ENCODE data around the gene PSG7. TPM values are rescaled to one million over a fixed set of nuclear protein-coding genes. Genes with fewer than 3 reads are reported as not detected.
"Not testable (repeated sequence)": the region's sequence is repeated elsewhere in the genome, so short reads cannot be mapped to it uniquely, and the experiment has no call there.

PSG7 gene
- total RNA-seq (2022): not detected in 2 replicates
- Bru-seq, nascent RNA: not detected
- not detected for BruChase-seq, experiment 1, labeled RNA remaining after a 6-hour chase
- not detected for BruChase-seq, experiment 2, labeled RNA remaining after a 2-hour chase
- long read RNA-seq: 0 reads

- intact Hi-C loops (cut with micrococcal nuclease); POLR2A ChIA-PET; DNase-seq (ENCODE audit: unreplicated experiment); H3K4me3 Mint-ChIP-seq (ENCODE audit: unreplicated experiment); H3K27me3 Mint-ChIP-seq (ENCODE audit: insufficient read depth, unreplicated experiment); BruUV-seq (replicated peaks); H3K27ac Mint-ChIP-seq (ENCODE audit: low read depth, unreplicated experiment); H3K9me3 Mint-ChIP-seq (ENCODE audit: unreplicated experiment); H3K36me3 Mint-ChIP-seq (ENCODE audit: insufficient read depth, unreplicated experiment): not testable (repeated sequence)
- H3K4me1 Mint-ChIP-seq (ENCODE audit: insufficient read depth, unreplicated experiment): peaks cover 19% of the 10 kb centered on the region
- CTCF ChIA-PET: interaction anchor here (0.6 kb wide), 1 partner anchor 291 kb away, joined by 3 read pairs; no protein-coding TSS in a partner anchor
These were observed at the start of gene PSG7 for GRCh38 chr19:42937107-42937506. Gene PSG7, minus strand, starts transcription at chr19:42937207. Its CDS starts 131 bp downstream, at chr19:42937076.

- Mint-ChIP-seq H3K4me3 (ENCODE audit: unreplicated experiment) (no peak overlapping the region), H3K4me1 (ENCODE audit: insufficient read depth, unreplicated experiment) (peaks cover 10% of the 10 kb centered on the region), H3K36me3 (ENCODE audit: insufficient read depth, unreplicated experiment) (peaks cover 8% of the 10 kb centered on the region), H3K27ac (ENCODE audit: low read depth, unreplicated experiment) (no peak overlapping the region), H3K27me3 (ENCODE audit: insufficient read depth, unreplicated experiment) (peaks cover 6% of the 10 kb centered on the region), H3K9me3 (ENCODE audit: unreplicated experiment) (peaks cover 7% of the 10 kb centered on the region)
- ChIA-PET POLR2A (no interaction called here), CTCF (interaction anchor here (0.8 to 1.0 kb wide), 3 partner anchors 43 to 244 kb away, joined by 3 to 4 read pairs (median 3); no protein-coding TSS in a partner anchor)
- no peak for DNase-seq (ENCODE audit: unreplicated experiment)
- no peak for TF ChIP-seq CTCF (IDR thresholded peaks at IDR 0.05; ENCODE audit: unreplicated experiment)
- BruUV-seq (replicated peaks): no TSS peak
- intact Hi-C loops (cut with micrococcal nuclease): no loop called here
These were observed 48.6 kb upstream of the PSG7 start for GRCh38 chr19:42985588-42985987.

- H3K27me3 Mint-ChIP-seq (ENCODE audit: insufficient read depth, unreplicated experiment); H3K4me3 Mint-ChIP-seq (ENCODE audit: unreplicated experiment); intact Hi-C loops (cut with micrococcal nuclease); DNase-seq (ENCODE audit: unreplicated experiment); POLR2A ChIA-PET; CTCF ChIA-PET; H3K9me3 Mint-ChIP-seq (ENCODE audit: unreplicated experiment); H3K4me1 Mint-ChIP-seq (ENCODE audit: insufficient read depth, unreplicated experiment); H3K36me3 Mint-ChIP-seq (ENCODE audit: insufficient read depth, unreplicated experiment); H3K27ac Mint-ChIP-seq (ENCODE audit: low read depth, unreplicated experiment); BruUV-seq (replicated peaks): not testable (repeated sequence)
These were observed 45.1 kb upstream of the PSG7 start for GRCh38 chr19:42982111-42982510.

- H3K27me3 Mint-ChIP-seq (ENCODE audit: insufficient read depth, unreplicated experiment); DNase-seq (ENCODE audit: unreplicated experiment); CTCF ChIA-PET; H3K4me1 Mint-ChIP-seq (ENCODE audit: insufficient read depth, unreplicated experiment); intact Hi-C loops (cut with micrococcal nuclease); H3K9me3 Mint-ChIP-seq (ENCODE audit: unreplicated experiment); H3K27ac Mint-ChIP-seq (ENCODE audit: low read depth, unreplicated experiment); H3K36me3 Mint-ChIP-seq (ENCODE audit: insufficient read depth, unreplicated experiment); H3K4me3 Mint-ChIP-seq (ENCODE audit: unreplicated experiment); BruUV-seq (replicated peaks); POLR2A ChIA-PET: not testable (repeated sequence)
These were observed 34.4 kb upstream of the PSG7 start for GRCh38 chr19:42971451-42971850.

- H3K27me3 Mint-ChIP-seq (ENCODE audit: insufficient read depth, unreplicated experiment): no peaks in the 10 kb centered on the region
- no peak for TF ChIP-seq CTCF (IDR thresholded peaks at IDR 0.05; ENCODE audit: unreplicated experiment)
- H3K36me3 Mint-ChIP-seq (ENCODE audit: insufficient read depth, unreplicated experiment): no peaks in the 10 kb centered on the region
- H3K4me3 Mint-ChIP-seq (ENCODE audit: unreplicated experiment): no peak overlapping the region
- intact Hi-C loops (cut with micrococcal nuclease): no loop called here
- DNase-seq (ENCODE audit: unreplicated experiment): no peak
- CTCF ChIA-PET: no interaction called here
- POLR2A ChIA-PET: no interaction called here
- BruUV-seq (replicated peaks): no TSS peak
- peaks cover 6% of the 10 kb centered on the region for H3K4me1 Mint-ChIP-seq (ENCODE audit: insufficient read depth, unreplicated experiment)
- no peaks in the 10 kb centered on the region for H3K9me3 Mint-ChIP-seq (ENCODE audit: unreplicated experiment)
- H3K27ac Mint-ChIP-seq (ENCODE audit: low read depth, unreplicated experiment): no peak overlapping the region
These were observed 28.2 kb upstream of the PSG7 start for GRCh38 chr19:42965176-42965575.
